Calu3 (cell line): ENCODE data around the gene RSPH1. TPM values are rescaled to one million over a fixed set of nuclear protein-coding genes. Genes with fewer than 3 reads are reported as not detected.

Experiments
- BruUV-seq: library from RNA; stranded (reverse); fragments of 400-500 nt; replicated peaks from 2 replicates; lab custom pipeline; 2021; lab: Mats Ljungman, UMichigan
- CTCF ChIA-PET: fragments of 300-600 bp; sonication (Branson Sonifier 250); formaldehyde crosslinking; loops from one replicate; lab custom pipeline; 2022; ENCODE audit warnings: antibody characterized with exemption; lab: Charles Lee
- DNase-seq: peaks from one replicate; pipeline ENCODE4 v3.0.0; 2022
- H3K27ac Mint-ChIP-seq: one replicate; pipeline ENCODE4 v1.8.0; 2022; ENCODE audit warnings: mixed read lengths; ENCODE audit not compliant: unreplicated experiment
- H3K27me3 Mint-ChIP-seq: one replicate; pipeline ENCODE4 v1.8.0; 2022; ENCODE audit warnings: mixed read lengths; ENCODE audit not compliant: unreplicated experiment
- H3K36me3 Mint-ChIP-seq: one replicate; pipeline ENCODE4 v1.8.0; 2022; ENCODE audit warnings: mild to moderate bottlenecking, moderate library complexity, mixed read lengths; ENCODE audit not compliant: insufficient read depth, unreplicated experiment
- H3K4me1 Mint-ChIP-seq: one replicate; pipeline ENCODE4 v1.8.0; 2022; ENCODE audit warnings: mild to moderate bottlenecking, low read depth, mixed read lengths; ENCODE audit not compliant: unreplicated experiment
- H3K4me3 Mint-ChIP-seq: one replicate; pipeline ENCODE4 v1.8.0; 2022; ENCODE audit warnings: mild to moderate bottlenecking, low read depth, moderate library complexity, mixed read lengths; ENCODE audit not compliant: unreplicated experiment
- H3K9me3 Mint-ChIP-seq: one replicate; pipeline ENCODE4 v1.8.0; 2022; ENCODE audit warnings: low read depth, mixed read lengths; ENCODE audit not compliant: unreplicated experiment
- CTCF ChIP-seq: fragments of 200-600 bp; IDR thresholded peaks from one replicate; pipeline ENCODE4 v1.8.0; 2022; ENCODE audit warnings: antibody characterized with exemption; ENCODE audit not compliant: unreplicated experiment
- intact Hi-C: fragments of 100-400 bp; cut with micrococcal nuclease; formaldehyde crosslinking; loops from one replicate; pipeline ENCODE4 v1.10.0; 2022; ENCODE audit not compliant: unreplicated experiment
- total RNA-seq: library from RNA; stranded (reverse); gene quantifications from 2 replicates; pipeline ENCODE4 v1.2.3, GENCODE V29; 2022

The RSPH1 gene
- total RNA-seq, 1 experiment from 2014 or later: 2.2 TPM

- intact Hi-C loops: no loop called here
- no peak for DNase-seq
- Mint-ChIP-seq H3K27me3 (no peaks in the 10 kb centered on the region), H3K36me3 (no peaks in the 10 kb centered on the region), H3K4me3 (no peak overlapping the region), H3K9me3 (peaks cover 3% of the 10 kb centered on the region), H3K27ac (no peak overlapping the region), H3K4me1 (no peaks in the 10 kb centered on the region)
- no peak for TF ChIP-seq CTCF
- CTCF ChIA-PET: no interaction called here
- BruUV-seq: no TSS peak
Measured at GRCh38 chr21:42480736-42481135, 15.3 kb downstream of the RSPH1 start.

- intact Hi-C loops: no loop called here
- Mint-ChIP-seq H3K36me3 (no peaks in the 10 kb centered on the region), H3K27me3 (no peaks in the 10 kb centered on the region), H3K27ac (no peak overlapping the region), H3K4me3 (no peak overlapping the region), H3K4me1 (peaks cover 5% of the 10 kb centered on the region), H3K9me3 (peaks cover 3% of the 10 kb centered on the region)
- DNase-seq: no peak
- no TSS peak for BruUV-seq
- no peak for TF ChIP-seq CTCF
- CTCF ChIA-PET: no interaction called here
Measured at GRCh38 chr21:42479582-42479981, 16.4 kb downstream of the RSPH1 start.

GRCh38 chr21:42478504-42478903, 17.5 kb downstream of the RSPH1 start:
- Mint-ChIP-seq H3K27ac (no peak overlapping the region), H3K36me3 (peaks cover 6% of the 10 kb centered on the region), H3K27me3 (no peaks in the 10 kb centered on the region), H3K9me3 (peaks cover 3% of the 10 kb centered on the region), H3K4me1 (peaks cover 15% of the 10 kb centered on the region), H3K4me3 (no peak overlapping the region)
- no TSS peak for BruUV-seq
- no peak for DNase-seq
- CTCF ChIA-PET: no interaction called here
- TF ChIP-seq CTCF: no peak
- intact Hi-C loops: no loop called here

GRCh38 chr21:42476388-42477331, 19.4 kb downstream of the RSPH1 start:
- Mint-ChIP-seq H3K4me3 (no peak overlapping the region), H3K9me3 (peaks cover 3% of the 10 kb centered on the region), H3K27me3 (no peaks in the 10 kb centered on the region), H3K4me1 (peaks cover 20% of the 10 kb centered on the region), H3K36me3 (peaks cover 6% of the 10 kb centered on the region), H3K27ac (no peak overlapping the region)
- intact Hi-C loops: no loop called here
- BruUV-seq: no TSS peak
- CTCF ChIA-PET: interaction anchor here (0.7 kb wide), 1 partner anchor 50 kb away, joined by 7 read pairs; no protein-coding TSS in a partner anchor
- no peak for DNase-seq
- no peak for TF ChIP-seq CTCF
